Right lung (tissue), 5 donors: ENCODE results near the gene ZFP91. TPM values are rescaled to one million over a fixed set of nuclear protein-coding genes. Genes with fewer than 3 reads are reported as not detected.
A peak's percentile ranks its signal among the peaks of the same experiment; 100 is the strongest.

Experiments used
- DNase-seq, 2 donors: peaks; one replicate each; pipeline ENCODE4 v3.0.0-alpha.2; 2013
- polyA plus RNA-seq, 5 donors: library from polyadenylated mRNA; unstranded; fragments of 120-200 nt; gene quantifications; one replicate each; pipeline versions ENCODE4 v1.2.1 to v1.2.3, GENCODE V29; 2013; ENCODE audit warnings: inconsistent platforms in 1 of 5, low replicate concordance in 1 of 5; ENCODE audit not compliant: insufficient read length in 5 of 5, insufficient read depth in 1 of 5

ZFP91 gene
- polyA plus RNA-seq, 5 donors, result 50.6 to 62.4 (median 61.5) TPM

DNA sequence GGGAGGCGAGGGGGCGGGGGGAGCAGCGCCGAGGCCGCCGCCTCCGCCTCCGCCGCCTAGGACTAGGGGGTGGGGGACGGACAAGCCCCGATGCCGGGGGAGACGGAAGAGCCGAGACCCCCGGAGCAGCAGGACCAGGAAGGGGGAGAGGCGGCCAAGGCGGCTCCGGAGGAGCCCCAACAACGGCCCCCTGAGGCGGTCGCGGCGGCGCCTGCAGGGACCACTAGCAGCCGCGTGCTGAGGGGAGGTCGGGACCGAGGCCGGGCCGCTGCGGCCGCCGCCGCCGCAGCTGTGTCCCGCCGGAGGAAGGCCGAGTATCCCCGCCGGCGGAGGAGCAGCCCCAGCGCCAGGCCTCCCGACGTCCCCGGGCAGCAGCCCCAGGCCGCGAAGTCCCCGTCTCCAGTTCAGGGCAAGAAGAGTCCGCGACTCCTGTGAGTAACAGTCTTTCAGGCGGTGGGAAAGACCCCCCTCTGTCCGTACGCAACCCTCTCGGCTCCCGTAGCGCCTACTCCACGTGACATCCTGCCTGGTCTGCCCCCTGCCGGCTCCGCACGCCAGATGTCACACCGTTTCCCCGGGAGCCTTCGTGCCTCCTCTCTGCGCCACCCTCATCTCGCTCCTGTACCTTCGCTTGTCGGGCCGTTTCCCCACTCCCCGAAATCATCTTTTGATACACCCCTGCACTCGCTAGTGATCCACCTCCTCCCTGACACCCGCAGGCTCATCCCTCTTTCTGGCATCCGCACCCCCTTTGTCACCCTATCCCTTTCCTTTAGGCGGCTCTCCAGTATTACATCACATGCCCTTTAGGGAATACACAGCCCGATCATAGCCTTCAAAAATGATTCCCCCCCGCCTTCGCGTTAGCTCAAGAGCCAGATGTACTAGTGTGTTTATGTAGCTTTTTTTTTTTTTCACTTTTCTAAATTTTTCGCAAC, 598 bp downstream of the ZFP91 start:
- DNase-seq, result peak; percentile 92 to 94

DNA sequence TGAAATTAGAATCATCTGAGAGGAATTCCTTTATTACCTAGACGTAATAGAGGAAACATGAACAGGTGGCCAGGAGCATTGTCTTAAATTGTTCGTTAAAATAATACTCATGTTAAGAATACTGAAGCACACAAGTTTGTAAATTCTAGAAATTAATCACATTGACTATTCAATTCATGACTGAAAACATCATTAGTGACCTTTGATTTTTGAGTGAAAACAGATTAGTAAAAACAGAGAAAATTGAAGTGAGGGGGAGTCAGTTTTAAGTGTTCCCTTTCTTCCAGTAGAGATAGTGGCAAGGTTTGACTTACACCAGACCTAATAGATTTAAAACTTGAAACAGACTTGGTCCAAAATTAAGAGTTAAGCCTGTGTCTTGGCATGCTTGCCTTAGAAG, 1.4 kb downstream of the ZFP91 start:
- no peak for DNase-seq

DNA sequence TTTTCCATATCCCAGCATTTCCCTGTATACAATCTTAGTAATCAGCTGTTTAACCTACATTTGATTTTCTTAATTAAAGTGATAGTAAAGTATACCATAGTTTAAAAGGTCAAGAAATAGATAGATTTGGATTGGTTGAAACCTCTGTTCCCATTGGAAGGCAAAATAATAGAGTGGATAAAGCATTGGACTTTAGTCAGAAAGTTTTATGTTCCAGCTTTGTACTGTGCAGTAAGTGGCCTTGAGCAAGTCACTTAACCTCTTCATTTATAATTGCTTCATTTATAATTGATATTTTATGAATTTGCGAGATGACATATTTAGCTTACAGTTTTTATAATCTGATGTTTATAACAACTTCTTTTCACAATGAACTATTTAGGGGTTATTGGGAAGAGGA, 3.6 kb downstream of the ZFP91 start:
- DNase-seq, result no peak

DNA sequence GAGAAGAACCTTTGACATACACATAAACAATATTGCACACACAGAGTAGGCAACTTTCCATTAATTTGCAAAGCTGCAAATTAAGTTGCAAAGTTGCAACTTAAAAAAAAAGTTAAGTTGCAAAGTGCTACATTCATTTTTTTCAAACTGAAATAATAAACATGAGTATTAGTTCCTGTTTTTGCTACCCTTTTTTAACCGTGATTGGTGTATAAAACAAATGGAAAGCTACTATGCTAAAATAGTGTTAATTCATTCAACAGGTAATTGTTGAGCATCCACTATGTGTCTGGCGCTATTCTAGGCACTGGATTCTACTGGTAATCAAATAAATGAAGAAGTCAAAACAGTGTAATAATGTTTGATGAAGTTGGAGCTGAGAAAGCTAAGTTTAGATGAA, 8.1 kb downstream of the ZFP91 start:
- no peak for DNase-seq

DNA sequence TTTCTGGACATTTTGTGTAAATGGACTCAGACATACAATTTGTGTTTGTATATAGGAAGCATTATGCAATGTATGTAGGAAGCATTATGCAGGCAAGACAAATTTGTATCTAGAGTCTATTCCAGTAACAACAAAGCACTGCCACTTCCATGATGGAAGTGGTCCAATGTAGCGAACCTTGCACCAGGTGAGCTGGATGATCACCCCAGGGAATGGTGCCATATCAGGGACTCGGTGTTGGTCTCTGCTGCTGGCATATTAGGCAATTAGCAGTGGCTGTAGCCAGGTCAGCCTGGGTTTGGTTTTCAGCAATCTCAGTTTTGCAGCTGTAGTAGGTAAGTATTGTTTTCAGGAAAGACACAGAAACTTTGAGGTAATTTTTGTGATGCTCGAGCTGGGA, 12.8 kb downstream of the ZFP91 start:
- DNase-seq, result no peak

- no peak for DNase-seq
These were observed 14.1 kb downstream of the ZFP91 start for GRCh38 chr11:58592760-58593472.

DNA sequence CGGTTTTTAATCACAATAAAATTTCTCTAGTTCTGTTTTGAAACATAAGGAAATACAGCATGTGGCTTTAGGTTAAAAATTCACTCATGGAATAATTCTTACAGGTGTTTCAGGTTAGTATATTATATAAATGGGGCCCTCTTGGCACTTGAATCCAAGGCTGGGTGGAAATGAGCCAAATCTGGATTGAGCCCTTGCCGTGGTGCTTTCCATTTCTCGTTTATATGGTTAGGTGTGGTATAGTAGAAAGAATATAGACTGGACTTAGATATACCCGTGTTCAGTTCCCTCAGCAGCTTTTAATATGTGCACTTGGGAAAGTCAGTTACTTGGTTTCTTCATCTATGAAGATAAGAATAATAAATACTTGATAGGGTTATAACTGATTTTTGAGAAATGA, 16.0 kb downstream of the ZFP91 start:
- DNase-seq, result no peak

DNA sequence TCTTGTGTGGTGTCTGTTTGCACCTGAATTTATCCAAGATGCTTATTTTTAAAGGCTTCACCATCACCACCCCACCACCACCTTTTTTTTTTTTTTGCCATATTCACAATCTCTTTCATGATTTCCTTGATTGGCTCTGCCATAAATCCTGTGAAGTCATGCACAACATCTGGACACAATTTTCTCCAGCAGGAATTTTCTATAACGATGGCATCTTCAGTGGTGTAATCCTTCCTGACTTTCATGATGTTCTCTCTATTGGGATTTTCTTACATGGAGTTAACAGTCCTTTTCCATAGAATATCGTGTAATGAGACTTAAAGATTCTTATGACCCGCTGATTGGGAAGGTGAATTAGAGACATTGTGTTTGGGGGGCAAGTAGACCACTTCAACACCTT, 17.8 kb downstream of the ZFP91 start:
- DNase-seq, result no peak

- no peak for DNase-seq
These were observed 18.8 kb downstream of the ZFP91 start for GRCh38 chr11:58597486-58598144.

GRCh38 chr11:58600510-58600909, 21.6 kb downstream of the ZFP91 start:
- no peak for DNase-seq

DNA sequence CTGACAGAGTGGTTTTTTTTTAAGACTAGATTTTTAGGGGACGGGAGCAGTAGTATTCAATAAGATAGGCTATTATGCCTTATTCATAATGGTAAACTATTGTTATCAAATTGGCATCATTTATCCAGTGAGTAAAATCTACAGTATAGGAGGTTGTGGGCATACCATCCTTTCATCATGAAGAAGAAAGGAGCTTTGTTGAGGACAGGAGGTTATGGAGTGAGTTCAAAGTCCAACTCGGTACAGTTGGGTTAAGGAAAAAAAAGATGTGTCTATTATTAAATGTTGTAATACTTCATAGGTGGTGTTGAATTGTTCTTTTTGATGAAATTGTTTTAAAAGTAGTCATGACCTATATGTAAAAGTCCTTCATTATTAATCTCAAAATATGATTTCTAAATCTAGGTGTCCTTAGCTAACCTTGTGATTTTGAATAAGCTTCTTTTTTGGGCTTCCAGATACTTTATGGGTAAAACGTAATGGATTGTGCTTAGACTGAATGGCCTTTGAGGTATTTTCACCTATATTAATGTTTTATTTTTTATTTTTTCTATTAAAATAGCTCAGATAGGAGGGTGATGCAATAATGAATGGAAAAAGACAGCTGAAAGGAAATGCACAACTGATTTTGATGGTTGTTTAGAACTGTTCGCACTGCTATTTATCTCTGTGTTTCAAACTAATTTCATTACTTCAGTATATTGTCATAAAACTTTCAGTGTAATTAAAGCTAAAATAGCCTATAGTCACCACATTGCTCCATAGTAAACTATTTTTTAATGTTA, 28.3 kb downstream of the ZFP91 start:
- DNase-seq, result no peak

- no peak for DNase-seq
These were observed 29.5 kb downstream of the ZFP91 start for GRCh38 chr11:58608331-58608730.

GRCh38 chr11:58609723-58610122, 30.9 kb downstream of the ZFP91 start:
- DNase-seq, result no peak

GRCh38 chr11:58613228-58613627, 34.4 kb downstream of the ZFP91 start:
- no peak for DNase-seq

GRCh38 chr11:58615559-58615958, 36.7 kb downstream of the ZFP91 start:
- no peak for DNase-seq

GRCh38 chr11:58616594-58616993, 37.7 kb downstream of the ZFP91 start:
- DNase-seq, result no peak

DNA sequence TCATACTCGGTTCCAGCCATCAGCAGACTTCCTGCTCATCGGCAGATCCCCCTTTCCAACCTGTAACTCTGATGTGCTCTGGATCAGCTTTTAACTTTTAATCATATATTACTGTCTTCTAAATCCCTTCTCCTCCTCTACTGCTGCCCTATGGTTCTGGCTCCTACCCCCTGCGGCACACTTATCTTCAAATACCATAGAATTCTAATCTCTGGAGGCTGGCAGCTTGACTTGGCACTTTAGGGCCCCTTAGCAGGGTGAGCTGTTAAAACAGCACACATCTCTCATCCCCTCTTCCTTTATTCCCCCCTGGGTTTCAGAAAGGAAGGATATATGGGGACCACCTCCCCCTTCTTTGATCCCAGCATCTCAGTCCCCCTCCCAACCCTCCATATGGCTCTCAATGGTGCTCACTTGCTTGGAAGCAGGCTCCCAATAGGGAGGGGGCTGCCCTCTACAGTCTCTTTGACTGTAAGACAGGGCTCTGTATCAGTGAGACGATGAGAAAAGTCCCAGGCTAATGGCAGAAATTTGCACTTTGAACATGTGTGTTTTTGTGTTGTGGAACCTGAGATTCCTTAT, 39.2 kb downstream of the ZFP91 start:
- no peak for DNase-seq

DNA sequence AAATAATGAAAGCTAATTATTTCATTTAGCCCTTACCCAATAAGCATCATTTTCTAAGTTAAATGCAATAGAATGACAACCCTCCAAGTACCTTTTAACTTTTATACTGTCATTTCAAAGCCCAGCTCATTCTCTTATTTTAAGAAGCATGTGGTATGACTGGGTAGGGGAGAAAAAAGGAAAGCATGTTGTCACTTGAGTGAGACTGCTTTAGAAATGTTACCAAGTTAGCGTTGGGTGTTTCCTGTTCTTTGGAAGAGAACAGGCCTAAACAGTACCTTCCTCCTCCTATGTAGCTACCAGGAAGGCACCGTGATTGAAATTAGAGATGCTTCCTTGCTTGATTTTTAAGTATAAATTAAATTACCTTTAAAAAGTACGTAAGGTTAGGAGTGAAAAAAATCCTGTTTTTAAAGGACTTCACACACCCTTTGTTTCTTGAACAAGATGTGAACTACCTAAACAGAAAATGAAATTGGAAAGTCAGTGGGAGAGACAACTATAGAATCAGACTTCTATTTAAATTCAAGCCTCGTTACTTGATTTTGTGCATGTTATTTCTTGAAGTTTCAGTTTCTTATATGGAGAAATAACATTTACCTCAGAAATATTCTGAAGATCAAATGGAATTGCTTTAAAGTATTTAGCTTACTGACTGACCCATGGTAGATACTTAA, 42.9 kb downstream of the ZFP91 start:
- no peak for DNase-seq

DNA sequence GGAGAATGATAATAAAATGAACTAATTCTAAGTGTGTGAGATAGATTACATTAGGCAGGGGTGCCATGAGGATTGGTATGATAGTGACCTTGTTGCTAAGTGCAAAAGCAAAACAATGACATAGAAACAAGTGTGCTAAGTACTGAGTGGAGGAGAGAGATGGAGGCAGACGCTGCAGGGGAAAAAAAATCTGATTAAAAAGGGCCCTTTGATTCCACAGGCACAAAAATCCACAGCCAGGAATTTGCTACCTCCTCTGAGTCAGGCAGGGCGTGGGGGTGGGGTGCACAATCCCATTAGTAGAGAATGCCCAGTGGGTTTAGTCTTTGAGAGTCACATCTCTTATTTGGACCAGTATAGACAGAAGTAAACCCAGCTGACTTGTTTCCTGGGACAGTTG, 43.5 kb downstream of the ZFP91 start, which contains the start of gene CNTF:
Gene CNTF, plus strand, starts transcription at position 322 of the 400 bp plus-strand sequence. CDS start 88 bp downstream, outside the sequence.
- DNase-seq, result no peak

DNA sequence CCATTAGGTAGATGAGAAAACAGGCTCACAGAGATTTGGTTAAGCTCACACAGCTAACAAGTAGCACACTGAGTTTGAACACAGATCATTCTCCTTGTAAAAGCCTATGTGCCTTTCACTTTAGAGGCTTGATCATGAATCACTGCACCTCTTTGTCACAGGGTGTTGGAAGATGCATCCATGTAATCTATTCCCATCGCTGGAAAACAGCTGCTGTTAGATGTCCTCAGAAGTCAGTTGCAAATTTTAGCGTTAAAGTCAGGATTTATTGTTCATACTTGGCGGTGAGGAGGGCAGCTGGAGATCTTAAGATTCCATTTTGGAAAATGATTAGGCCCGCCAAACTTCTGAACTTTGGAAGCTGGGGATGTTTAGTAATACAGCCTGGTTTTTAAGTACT, 46.2 kb downstream of the ZFP91 start:
- DNase-seq, result no peak
